NCI-H128 (cell line): ENCODE results near the gene CDH4.

Experiments
- DNase-seq: peaks from one replicate; lab custom pipeline; 2025; ENCODE audit not compliant: unreplicated experiment; lab: John Stamatoyannopoulos, UW

CDH4 gene

DNA sequence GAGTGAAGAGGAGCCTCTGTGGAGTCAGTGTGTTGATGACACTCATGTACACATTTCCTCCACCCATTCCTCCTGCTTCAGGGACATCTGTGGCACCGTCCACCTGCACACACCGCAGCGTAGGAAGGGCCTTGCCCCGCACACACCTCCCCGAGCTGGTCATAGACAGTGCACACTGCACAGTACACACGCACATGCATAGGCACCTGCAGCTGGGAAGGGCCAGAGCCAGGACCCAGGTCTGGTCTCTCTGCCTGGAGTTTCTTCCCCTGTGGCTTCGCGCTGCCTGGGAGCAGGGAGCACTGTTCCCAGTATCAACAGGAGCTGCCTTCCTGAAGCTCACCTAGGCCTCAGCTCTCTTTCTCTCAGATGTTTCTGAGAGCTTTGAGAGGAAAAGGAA is 473.1 kb downstream of the CDH4 start:
- no peak for DNase-seq

DNA sequence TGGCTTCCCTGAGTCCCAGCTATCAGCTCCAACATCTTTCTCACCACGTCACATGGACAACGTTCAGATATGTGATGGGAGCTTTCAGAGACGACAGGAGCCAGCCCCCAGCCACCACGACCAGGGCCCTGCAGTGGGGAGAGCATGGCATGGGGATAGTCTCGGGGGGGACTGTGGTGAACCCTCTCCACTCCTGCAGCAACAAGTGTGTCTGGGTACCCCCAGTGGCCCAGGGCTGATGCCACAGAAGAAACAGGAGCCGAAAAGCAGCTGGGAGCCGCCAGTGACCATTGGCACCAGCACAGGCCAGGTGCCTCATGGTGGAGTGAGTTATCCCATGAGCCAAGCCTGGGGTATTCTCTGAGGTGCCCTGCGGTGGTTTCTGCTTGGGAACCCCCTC is 473.9 kb downstream of the CDH4 start:
- DNase-seq, result no peak

DNA sequence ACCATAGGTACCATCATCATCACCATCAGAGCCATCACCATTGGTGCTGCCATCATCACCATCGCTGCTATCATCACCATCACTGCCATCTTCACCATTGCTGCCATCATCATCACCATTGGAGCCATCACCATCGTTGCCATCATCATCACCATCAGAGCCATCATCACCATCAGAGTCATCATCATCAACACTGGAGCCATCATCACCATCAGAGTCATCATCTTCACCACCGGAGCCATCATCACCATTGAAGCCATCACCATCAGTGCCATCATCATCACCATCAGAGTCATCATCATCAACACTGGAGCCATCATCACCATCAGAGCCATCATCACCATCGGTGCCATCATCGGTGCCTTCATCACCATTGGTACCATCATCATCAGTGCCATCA is 474.9 kb downstream of the CDH4 start:
- DNase-seq, result no peak

DNA sequence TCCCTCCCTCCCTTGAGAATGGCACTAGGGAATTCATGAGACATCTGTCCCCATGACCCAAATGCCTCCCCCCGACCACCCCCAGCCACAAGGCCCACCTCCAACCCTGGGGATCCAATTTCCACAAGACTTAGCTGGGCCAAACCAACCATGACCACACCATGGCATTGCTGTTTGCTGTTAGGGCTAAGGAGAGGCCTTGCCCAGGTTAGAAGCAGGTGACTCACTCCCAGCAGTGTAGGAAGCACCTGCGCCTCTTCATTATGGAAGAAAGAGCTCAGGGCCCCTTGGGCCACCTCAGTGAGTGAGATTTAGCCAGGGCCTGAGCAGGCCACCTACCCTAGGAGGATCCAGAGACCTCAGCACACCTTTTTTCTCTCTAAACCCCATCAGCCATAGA is 475.7 kb downstream of the CDH4 start:
- no peak for DNase-seq

DNA sequence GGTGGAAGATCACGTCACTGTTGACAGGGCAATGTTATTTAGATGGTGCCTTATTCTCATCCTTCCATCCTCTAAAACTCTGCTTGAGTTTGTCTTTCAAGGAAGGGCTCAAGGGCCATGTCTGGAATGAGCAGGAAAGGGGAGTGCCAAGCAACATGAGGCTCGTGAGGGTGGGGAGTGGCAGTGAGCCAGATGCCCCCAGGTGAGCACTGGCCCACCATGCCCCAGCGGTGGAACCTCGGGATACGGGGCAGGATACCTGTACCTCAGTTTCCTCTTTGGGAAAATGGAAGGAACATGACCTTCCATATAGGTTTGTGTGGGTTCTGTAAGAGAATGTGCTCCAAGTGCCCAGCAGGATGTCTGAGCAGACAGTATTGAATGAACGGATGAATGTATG is 476.3 kb downstream of the CDH4 start:
- DNase-seq, result no peak

DNA sequence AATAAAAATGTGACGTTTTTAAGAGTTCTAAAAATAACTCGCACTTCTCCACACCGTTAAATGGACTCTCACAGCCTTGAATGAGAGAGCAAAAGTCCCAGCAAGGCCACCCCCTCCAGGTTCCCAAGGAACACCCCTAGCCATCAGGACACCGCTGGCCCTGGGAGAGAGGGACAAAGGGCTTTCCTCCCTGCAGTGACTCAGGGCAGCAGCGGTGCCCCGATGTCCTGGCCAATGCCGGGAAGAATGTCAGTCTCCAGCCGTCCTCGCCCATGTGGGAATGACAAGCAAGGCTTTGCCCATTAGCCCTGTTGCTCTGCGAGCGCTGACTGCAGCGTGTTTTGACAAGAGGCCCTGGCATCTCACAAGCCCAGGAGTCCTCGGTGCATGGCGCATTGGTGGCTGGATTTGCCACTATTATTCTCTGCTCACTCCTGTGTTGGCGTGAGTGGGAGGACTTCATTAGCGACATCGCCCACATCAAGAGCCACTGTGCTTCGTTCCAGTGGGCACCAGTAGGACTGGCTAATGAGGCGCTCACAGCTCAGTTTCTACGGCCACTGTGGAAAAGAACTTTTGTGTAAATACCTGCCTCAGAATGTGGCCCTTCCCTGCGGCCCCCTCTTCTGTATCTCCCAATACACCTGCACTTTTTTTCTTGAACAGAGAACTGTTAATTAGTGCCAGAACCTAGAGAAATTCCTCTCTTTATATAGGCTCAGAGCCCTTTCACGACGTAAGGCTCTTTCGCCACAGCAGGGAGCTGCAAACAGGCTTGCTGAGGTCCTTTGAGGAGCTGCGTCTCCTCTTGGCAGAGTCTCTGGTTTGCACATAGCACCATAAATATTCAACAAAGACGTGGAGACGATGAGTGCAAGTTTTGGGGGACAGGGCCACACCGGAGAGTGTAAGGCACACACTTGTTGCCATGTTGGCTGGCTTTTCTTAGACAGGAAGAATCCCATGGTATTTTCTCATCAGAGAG is 477.0 kb downstream of the CDH4 start:
- DNase-seq, result no peak

DNA sequence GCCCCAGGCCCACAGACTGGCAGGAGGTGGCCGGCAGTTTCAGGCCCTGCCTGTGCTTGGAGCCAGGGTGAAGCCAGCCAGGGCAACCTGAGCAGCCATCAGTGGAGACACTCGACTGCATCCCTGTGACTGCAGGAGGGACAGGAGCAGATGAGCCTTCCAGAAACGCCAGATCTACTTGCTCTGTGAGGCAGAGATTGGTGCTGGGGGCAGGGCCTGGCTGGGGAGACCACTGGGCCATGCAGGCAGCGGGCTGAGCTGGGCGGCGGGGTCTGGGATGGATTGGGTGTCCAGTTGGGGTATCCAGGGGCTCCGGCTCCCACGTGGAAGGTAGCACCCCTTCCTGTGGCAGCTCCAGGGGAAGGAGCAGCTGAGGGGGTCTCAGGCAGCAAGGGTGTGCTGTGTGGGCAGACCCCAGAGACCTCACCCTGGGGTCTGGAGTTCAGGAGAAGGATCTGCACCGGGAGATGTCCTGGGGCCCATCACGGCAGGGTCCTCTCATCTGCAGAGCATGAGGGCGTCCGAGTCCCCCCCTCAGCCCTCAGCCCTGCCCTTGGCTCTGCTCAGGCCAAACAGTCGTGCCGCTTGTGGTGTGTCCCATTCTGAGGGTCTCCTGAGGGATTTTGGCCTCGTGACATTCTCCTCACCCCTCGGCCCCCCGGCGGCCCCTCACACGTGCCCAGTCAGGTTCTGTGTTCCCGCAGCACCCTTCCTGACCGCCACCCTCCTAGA is 478.7 kb downstream of the CDH4 start:
- no peak for DNase-seq

DNA sequence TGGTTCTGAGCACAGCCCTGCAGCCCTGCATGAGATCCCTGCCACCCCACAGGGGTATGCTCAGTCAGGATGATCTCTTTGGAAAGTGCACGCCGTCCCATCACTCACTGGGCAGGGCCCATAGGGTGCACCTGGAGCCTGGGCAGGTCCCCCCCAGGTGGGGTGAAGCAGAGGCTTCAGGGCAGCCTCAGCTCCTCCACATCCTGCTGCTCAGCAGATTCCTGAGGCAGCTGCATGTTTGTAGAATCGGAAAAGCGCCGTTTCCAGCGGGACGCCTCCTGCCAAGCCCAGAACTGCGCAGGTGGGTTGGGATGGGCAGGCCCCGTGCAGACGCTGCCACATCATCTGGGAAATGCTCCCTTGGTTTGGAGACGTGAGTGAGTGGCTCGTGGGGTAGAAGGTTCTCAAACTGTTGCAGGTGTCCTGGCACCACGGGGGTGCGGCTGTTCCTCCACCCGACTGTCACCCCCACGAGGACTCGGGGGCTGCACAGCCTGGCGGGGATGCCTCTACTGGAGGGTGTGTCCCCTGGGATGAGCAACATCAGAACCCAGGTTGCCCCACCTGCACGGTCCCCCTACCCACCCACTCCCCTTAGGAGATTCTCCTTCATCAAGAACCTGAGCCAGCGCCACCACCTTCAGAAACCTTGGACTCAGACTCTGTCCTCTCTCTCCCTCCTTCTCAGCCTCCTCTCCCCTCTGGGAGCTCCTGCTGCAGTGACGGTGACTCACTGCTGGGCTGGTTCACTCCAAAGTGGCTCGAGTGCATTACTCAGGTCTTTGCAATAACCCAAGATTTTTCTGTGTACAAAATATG is 479.5 kb downstream of the CDH4 start:
- no peak for DNase-seq

DNA sequence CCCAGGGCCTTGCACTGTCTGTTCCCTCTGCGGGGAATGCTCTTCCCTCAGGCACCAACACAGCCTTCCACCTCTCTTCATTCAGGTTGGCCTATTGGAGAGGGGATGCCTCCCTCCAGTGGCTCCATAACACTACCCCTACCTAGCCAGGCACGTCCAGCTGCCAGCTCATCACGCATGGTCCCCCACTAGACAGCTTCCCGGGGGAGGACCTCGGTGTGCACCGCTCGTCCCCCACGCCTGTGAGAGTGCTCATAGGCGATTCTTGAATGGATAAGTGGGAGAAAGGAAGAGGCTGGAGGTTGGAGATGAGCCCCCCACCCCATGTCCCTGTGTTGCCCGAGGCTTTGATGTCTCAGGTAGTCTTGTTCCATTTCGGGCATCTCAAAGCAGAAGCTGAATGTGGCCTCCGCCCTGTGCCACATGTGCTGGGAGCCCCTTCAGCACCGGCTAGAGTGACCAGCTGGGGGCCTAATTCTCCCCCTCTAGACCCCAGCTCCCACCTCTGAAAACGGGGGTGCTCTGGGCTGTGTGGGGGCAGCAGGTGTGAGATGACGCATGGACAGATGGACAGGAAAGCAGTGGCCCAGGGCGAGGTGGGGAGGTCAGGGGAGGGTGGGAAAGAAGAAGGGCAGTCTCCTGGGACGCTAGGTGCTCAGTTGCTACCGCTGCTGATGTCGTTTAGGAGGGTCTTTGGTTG is 480.6 kb downstream of the CDH4 start:
- no peak for DNase-seq

DNA sequence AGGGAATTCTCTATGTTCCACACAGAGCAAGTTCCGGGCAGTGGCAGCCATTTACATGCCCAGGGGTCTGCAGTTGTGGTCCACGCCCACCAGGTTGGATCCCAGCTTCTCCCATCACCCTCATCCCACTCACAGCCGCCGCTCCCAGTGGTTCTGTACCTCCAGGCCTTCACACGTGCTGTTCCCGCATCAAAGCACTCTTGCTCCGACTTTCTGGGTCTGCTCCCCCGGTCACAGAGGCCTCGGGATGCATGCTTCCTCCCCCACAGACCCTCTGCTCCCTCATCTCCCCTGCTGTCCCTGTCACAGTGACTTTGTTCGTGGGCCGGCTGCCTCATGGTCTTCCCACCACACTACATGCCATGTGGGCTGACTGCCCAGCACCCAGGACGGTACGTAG is 481.2 kb downstream of the CDH4 start:
- no peak for DNase-seq

DNA sequence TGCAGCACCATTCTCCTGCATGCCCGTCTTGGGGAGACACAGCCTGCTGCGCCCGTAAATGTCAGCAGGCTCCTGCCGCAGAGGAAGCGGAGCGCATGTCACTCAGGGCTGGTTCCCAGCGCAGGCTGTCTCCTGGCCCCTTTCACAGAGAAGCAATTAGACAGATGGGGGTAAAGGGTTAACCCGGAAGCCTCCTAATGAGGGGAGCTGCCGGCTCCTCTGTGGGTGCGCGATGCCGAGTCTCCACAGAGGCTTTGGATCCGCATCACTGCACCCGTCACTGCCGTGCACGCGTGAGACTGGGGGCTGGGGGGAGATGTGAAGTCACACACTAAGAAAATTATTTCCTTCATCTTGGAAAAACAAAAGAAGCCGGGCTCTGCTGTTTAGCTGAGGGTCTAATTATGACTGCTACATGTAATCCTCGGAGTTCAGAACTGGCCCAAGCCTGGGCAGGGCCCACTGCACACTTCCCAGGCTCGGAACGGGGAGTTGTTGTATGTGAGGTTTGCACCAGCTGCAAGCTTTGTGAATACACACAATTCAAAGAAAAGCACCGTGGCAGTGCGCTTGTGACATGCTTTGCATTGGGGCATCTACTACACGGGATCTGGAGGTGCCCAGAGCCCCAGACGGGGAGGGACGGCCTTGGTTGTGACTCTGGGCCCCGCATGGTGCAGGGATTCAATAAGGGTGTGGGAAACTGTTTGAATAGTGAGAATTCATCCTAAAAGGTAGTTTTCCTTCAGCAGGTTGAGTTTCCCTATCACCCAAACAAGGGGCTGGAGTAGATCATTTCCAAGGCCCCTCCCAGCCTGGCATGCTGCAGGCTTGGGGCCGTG is 482.1 kb downstream of the CDH4 start:
- DNase-seq, result no peak

DNA sequence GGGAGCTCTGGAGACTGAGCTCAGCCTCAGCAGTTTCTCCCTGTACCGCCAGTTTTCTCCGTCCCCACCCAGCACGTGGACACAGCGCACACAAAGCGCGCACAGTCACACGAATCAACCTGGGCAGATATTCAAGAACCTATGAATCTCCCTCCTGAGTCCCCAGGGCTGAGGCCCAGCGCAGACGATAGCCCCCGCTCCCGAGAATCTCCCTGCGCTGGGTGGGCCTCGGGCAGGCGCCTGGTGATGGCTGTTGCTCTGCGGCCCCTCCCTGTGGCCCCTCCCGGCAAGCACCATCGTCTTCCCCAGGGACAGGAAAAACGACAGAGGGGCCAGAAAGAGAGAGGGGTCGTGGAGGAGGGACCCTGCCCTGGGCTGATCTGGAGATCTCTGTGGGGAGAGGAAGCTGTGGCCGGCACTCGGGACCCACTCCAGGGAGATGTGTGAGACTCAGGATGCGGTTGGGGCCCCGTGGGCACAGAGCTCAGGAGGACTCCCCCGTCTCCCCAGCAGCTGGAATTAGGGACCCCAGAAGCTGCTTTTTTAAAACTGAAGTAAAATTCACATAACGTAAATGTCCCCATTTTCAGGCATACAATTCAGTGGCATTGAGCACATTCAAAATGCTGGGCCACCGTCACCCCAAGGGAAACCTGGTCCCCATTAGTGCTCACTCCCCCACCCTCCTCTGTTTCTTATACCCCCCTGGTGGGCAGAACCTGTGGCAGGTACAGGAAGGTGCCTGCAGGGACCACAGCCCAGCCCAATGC is 482.9 kb downstream of the CDH4 start:
- DNase-seq, result no peak

DNA sequence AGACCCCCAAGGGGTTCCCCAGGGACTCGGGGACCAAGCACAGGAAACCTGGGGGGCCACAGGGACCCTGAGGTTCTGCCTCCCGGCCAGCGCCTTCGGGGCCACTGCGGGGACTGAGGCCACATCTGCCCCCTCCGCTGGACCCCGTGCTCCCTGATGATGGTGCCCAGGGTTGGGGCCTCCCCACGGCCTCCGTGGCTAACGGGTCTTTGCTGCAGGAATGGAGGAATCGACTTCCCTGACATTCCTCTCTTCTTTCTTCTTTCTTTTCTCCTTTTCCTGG is 483.4 kb downstream of the CDH4 start:
- DNase-seq, result no peak

DNA sequence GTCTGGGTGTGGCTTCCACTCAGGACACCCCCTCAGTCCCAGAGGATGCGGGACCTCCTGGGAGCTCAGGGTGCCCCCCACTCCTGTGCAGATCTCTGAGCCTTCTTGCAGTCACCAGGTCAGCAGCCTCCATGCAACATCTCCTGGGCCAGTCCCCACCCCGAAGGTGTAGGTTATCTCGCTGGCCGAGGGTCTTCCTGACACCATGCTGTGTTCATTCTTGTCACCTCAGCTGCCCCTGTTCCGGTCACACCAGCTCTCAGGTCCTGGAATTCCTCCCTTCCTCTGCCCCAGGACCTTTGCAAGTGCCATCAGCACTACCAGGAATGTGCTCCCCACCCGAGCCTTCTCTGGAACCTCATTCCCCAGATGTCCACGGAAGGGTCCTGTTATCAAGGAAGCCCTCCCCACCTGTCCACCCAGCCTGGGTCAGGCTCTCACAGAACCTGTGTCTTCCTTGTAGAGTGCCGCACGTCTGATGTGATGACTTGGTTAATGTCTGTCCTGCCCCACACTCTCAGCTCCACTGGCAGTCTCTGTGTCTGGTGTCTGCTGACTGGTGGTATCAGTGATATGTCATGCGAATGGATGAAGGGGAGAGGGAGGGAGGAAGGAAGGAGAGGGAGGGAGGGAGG is 484.1 kb downstream of the CDH4 start:
- DNase-seq, result no peak

DNA sequence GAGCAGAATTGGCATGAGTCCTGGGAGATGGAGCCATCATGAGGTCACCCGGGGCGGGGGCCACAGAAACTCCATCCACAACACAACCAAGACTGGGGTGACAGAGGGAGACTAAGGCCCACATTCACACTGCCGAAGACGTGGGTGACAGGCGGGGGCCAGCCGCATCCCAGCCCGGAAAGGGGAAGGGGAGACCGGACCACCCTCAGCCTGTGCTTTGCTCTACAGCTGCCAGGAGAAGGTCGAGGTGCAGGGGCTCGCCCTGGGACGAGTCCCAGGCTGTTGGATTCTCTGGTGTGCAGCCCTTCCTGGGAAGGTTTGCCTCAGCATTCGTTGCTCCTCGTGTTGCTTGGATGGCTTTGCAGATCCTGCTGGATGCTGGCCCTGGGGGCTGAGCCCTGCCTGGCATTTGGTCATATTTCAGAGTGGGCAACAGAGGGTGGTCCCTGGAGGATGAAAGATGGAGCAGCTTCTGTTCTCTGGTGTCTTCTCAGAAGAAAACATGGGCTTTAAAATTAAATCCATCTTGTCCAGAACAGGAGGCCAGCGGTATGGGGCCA is 484.8 kb downstream of the CDH4 start:
- DNase-seq, result no peak

DNA sequence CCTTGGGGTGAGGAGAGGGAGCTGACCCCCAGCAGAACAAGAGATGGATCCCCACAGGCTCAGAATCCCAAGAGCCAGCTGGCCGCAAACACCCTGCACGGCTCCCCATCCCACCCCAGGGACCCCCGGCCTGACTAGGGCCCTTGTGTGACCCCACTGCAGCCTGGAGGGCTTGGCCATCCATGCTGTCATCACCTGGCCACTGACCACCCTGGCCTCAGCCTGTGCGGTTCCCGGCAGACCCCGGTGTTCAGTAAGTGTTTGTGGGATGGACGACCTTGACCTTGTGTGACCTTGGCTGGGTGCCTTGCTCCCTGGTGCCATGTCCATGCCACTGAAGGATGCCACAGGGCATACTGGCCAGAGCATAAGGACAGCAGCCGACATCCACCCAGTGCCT is 485.3 kb downstream of the CDH4 start:
- no peak for DNase-seq

DNA sequence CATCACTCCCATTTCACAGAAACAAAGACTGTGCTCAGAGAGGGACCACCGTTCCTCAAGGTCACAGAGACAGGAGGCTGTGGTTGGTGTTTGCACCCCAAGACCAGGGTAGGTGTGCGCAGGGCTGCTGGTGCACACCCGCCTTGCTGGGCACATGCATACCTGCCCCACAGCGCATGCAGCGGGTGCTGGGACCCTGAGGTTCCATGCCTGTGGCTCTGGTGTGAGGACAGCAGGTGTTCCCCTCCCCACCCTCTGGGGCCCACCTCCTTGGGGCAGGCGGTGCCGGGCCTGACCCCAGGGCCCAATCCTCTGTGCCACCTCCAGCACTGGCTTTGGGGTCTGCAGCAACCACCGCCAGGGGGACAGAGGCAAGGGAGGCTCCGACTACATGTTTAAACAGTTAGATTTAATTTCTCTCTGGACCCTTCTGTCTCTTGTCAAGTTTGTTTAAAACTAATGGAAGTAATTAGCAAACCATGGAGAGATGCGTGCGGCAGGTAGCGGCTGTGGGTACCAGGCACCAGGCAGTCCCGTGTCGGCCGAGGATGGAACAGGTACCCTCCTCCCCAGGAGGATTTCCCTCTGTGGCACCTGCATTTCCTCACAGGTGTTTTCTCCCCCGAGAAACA is 485.9 kb downstream of the CDH4 start:
- DNase-seq, result no peak

DNA sequence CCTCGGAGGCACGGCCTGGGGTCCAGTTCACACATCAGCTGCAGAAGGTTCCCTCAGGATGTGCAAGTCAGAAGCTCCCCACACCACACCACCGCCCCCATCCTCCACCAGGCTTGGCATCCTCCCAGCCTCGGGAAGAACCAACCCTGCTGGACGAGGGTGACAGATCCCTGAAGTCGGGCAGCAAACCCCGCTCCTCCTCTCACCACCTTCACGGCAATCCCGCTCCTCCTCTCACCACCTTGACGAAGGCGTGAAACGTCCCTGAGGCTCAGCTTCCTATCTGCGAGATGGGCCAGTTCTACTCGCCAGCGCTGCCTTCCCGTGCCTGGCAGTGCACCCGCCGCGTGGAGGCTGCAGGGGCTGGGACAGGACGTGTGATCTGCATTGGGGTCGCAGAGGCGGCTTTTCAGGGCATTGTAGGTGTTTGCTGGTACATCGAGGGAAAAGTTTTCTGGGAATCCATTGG is 486.6 kb downstream of the CDH4 start:
- DNase-seq, result no peak
